Measurements from ENCODE around the gene TTC19.

Gene TTC19

GRCh38 chr17:16074423-16074822 is 74.8 kb downstream of the TTC19 start:
- Mint-ChIP-seq H3K9me3 (no peaks in the 10 kb centered on the region), H3K36me3 (ENCODE audit: low read depth) (peaks cover 44% of the 10 kb centered on the region), H3K27ac (no peak overlapping the region), H3K4me3 (no peak overlapping the region), H3K4me1 (no peaks in the 10 kb centered on the region), H3K27me3 (no peaks in the 10 kb centered on the region)
- ATAC-seq, result no peak
- no peak for DNase-seq

DNA sequence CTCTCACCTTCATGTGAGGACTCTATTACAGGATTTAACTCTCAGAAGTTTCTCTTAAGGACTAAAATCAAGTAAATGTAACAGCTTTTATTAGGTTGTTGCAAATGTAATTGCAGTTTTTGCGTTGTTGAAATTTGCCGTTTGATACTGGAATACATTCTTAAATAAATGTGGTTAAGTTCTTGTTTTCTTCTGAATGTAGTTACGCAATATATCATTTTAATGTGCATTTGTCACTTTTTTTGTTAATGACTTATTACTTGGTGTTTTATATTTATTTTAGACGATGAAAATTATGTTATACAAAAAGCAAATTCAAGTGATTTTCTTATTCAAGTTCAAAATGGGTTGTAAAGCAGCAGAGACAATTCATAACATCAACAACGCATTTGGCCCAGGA is 76.3 kb downstream of the TTC19 start:
- DNase-seq (no peak), ATAC-seq (no peak)
- H3K4me1 Mint-ChIP-seq, result no peaks in the 10 kb centered on the region
- H3K36me3 Mint-ChIP-seq (ENCODE audit: low read depth), result peaks cover 41% of the 10 kb centered on the region
- no peaks in the 10 kb centered on the region for H3K9me3 Mint-ChIP-seq
- no peak overlapping the region for H3K4me3 Mint-ChIP-seq
- H3K27me3 Mint-ChIP-seq, result no peaks in the 10 kb centered on the region
- H3K27ac Mint-ChIP-seq, result no peak overlapping the region

Data from activated naive CD8-positive, alpha-beta T cell treated with anti-CD3 and anti-CD28 coated beads, Interleukin-2, amount 50 U/mL, for 24 hours (primary cell).